SK-N-MC (cell line): Measurements from ENCODE around the gene PLD1.

Source experiments
- EZH2 ChIP-seq: fragments of 200-600 bp; sonication (generic); IDR thresholded peaks from one replicate; pipeline ENCODE4 v1.6.1; 2017; ENCODE audit warnings: antibody characterized with exemption
- POLR2AphosphoS5 ChIP-seq: IDR thresholded peaks from 2 replicates; pipeline ENCODE4 v1.6.1; 2012; ENCODE audit warnings: mild to moderate bottlenecking, low read depth, low read length, borderline replicate concordance

GRCh38 chr3:171845481-171846284 lies 35.4 kb upstream of the PLD1 start:
- TF ChIP-seq EZH2 (no peak), POLR2AphosphoS5 (no peak)
